Inferior parietal cortex (tissue), 1 donor: ENCODE results near the gene CREB3L1.
A peak's percentile ranks its signal among the peaks of the same experiment; 100 is the strongest.

Experiments
- DNase-seq: peaks from one replicate; pipeline ENCODE4 v3.0.0-alpha.2; 2016; ENCODE audit errors: extremely low spot score

The CREB3L1 gene

DNA sequence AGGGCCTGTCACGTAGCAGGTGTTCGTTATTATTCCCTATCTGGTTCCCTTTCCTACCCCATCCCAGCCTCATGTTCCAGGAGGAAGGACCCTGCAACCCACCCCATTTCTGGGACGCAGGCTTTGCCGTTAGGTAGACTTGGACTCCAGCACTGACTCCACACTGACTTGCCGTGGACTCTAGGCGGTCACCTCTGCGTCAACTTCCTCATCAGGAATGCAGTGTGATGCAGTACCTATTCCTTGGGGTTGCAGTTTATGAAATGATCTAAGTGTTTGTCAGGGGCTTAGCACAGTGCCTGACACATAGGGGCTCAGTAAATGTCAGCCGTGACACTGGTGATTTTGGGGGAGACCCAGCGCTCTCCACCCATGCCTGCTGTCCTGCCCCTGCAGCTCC, 86.6 kb downstream of the CREB3L1 start:
- DNase-seq: no peak

DNA sequence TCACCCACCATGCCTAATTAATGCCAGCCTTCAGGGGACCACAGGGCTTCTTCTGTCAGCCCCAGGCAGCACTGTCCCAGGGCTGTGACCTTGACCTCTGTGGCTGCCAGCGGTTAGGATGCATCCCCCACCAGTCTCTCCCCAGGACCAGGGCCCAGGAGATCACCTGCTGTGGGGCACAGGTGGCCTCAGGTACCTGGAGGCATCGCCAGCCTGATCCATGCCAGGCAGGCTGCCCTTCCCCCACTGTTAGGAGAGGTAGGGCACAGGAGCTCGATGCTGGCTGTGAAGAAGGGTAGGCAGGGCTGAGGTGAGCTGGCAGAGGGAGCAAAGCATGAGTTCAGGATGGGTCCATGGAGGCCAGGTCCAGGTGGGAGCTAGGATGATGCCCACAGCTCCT, 87.3 kb downstream of the CREB3L1 start:
- no peak for DNase-seq

DNA sequence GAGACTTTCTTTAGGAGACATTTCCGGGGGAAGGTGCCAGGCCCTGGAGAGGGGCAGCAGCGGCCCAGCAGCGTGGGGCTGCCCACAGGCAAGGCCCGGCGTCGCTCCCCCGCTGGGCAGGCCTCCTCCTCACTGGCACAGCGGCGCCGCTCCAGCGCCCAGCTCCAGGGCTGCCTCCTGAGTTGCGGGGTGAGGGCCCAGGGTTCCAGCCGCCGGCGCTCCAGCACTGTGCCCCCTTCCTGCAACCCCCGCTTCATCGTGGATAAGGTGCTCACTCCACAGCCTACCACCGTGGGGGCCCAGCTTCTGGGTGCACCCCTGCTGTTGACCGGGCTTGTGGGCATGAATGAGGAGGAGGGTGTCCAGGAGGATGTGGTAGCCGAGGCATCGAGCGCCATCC, 88.8 kb downstream of the CREB3L1 start:
- DNase-seq: no peak

DNA sequence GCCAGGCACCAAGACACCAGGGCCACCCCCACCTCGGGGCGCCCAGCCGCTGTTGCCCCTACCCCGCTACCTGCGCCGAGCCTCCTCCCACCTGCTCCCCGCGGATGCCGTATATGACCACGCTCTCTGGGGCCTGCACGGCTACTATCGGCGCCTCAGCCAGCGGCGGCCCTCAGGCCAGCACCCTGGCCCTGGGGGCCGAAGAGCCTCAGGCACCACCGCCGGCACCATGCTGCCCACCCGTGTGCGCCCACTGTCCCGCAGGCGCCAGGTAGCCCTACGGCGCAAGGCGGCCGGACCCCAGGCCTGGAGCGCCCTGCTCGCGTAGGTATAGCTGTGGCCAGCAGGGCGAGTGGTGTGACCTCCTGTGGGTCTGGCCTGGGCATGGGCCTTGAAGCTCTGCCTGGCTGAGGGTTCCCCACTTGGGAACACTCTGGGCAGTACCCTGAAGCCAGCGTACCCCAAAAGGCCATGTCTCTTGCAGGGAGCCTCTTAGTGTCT, 89.2 kb downstream of the CREB3L1 start:
- DNase-seq: no peak

DNA sequence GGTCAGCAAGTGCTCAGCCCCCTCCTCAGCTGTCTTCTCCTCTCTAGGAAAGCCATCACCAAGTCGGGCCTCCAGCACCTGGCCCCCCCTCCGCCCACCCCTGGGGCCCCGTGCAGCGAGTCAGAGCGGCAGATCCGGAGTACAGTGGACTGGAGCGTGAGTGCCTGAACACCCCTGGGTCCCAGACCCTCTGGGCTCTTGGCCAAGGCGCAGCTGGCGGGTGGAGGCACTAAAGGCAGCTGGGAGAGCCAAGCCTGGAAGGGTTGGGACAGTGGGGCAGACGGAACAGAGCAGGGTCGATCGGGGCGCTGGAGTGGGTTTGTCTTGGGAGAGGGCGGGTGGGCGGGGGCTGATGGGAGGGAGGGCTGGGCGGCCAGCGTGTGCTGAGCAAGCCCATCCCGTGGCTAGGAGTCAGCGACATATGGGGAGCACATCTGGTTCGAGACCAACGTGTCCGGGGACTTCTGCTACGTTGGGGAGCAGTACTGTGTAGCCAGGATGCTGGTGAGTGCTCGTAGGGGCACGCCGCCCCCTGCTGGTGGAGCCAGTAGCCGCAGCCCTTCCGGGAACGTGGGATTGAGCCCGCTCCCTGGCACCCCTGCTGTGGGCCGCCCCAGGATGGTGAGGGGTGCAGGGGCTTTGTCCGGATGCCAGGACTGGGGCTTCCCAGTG, 89.9 kb downstream of the CREB3L1 start:
- peak; percentile 69 for DNase-seq

DNA sequence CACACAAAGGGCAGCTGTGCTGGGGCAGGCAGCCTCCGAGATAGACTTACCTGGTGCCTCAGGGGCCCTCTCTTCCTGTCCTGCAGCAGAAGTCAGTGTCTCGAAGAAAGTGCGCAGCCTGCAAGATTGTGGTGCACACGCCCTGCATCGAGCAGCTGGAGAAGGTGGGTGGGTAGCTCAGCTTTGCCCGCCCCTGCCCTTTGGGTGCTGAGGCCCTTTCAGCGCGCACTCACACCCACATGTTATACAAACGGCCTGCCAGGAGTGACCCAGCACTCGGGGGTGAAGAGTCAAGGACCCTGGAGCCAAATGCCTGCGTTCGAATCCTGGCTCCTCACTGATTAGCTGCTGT, 90.4 kb downstream of the CREB3L1 start:
- no peak for DNase-seq

DNA sequence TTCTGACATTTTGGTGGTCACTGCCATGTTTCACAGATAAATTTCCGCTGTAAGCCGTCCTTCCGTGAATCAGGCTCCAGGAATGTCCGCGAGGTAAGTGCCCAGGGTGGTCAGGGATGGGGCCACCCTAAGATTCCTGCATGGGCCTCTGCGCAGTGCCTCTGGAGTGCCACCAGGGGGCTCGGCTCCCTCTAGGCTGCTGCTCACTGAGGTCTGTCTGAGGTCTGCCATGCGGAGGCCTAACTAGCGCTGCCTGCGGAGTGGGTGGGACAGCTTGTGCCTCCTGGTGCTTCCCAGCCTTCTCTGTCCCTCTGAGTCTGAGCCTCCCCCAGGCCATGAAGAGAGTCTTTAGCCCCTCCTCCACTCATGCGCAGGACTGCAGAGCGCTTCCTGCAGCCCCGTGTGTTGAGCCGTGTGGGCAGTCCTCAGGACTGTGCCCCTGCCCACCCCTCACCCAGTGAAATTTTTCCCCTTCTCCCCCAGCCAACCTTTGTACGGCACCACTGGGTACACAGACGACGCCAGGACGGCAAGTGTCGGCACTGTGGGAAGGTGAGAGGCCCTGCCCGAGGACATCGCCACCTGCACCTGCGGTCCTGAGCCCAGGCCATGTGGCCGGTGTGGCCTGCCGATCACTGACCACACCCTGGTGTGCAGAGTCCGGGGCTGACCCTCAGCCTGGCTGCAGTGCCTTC, 92.1 kb downstream of the CREB3L1 start:
- DNase-seq: no peak

DNA sequence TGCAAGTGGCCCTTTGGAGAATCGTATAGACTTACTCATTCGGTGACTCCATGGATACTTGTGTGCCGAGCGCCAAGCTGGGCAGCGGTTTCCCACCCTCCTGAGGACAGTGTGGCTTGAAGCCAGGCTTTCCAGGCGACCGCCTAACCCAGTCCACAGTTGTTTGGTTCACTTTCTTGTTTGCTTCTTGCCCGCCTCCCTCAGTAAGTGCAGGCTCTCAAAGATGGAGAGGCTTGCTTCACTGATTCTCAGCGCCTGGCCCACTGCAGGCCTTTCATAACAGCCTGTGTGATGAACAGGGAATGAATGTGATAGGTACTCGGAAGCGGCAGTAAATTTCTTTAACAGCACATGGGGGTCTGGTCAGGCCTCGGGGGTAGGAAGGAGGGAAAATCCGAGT, 92.8 kb downstream of the CREB3L1 start:
- DNase-seq: no peak
